T1000 (cell line): ENCODE measurements around the gene FAXDC2.
"Not testable (repeated sequence)": the region's sequence is repeated elsewhere in the genome, so short reads cannot be mapped to it uniquely, and the experiment has no call there.

ENCODE experiments used
- DNase-seq: peaks from one replicate; lab custom pipeline; 2025; ENCODE audit warnings: mixed read lengths; lab: John Stamatoyannopoulos, UW

FAXDC2 gene

GRCh38 chr5:154861946-154862345 is 11.5 kb upstream of the FAXDC2 start:
- DNase-seq = no peak

GRCh38 chr5:154860765-154861164 is 10.4 kb upstream of the FAXDC2 start:
- no peak for DNase-seq

DNA sequence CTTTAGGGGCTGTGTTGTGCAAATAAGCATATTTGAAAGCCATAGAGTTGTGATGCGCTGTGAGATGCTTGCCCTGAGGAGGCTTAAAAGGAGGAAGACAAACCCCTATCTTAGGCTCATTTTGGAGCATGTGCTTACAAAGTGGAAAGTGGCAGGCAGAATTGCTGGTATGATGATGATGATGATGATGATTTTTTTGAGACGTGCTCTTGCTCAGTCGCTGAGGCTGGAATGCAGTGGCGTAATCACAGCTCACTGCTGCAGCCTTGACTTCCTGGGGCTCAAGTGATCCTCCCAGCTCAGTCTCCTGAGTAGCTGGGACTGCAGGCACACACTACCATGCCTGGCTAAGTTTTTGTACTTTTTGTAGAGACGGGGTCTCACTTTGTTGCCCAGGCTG is 9.7 kb upstream of the FAXDC2 start:
- DNase-seq = no peak

DNA sequence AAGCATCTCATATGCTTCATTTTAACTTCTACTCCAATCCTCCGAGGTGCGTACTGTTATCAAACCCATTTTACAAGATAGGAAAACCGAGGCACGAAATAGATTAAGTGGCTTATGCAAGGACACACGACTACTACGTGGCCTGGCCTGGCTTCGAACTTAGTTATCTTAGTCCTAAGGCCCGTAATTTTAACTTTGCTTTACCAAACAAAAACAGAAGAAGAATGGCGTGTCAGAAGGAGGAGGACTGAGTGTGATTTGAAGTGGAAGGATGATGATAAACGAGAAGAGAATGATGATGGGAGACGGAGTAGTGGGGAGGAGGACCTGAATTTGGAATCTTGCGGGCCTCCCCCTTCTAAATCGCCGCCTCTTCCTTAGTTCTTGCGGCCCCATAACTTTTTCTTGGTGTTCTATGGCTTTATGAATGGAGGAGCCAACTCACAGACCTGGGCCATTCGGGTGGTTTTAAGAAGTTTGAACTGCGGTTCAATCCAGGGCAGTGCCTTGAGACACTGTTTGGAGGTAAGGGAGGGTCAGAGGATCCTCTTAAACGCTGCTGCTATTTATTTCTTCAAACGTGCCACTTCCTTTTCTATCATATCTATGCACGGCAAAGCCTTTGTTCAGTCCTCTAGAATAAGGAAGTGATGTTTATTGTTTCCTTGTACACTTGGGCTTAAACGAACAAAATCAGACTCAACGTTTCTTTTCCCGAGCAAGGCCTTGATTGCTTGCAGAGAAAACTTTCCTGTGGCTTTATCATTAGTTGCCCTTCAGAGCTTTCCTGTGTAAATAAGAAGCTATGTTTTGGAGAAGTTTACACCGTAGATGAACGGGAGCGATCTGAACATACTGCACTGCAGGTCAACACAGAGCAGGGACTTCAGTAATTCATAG is 8.8 kb upstream of the FAXDC2 start:
- DNase-seq = no peak

DNA sequence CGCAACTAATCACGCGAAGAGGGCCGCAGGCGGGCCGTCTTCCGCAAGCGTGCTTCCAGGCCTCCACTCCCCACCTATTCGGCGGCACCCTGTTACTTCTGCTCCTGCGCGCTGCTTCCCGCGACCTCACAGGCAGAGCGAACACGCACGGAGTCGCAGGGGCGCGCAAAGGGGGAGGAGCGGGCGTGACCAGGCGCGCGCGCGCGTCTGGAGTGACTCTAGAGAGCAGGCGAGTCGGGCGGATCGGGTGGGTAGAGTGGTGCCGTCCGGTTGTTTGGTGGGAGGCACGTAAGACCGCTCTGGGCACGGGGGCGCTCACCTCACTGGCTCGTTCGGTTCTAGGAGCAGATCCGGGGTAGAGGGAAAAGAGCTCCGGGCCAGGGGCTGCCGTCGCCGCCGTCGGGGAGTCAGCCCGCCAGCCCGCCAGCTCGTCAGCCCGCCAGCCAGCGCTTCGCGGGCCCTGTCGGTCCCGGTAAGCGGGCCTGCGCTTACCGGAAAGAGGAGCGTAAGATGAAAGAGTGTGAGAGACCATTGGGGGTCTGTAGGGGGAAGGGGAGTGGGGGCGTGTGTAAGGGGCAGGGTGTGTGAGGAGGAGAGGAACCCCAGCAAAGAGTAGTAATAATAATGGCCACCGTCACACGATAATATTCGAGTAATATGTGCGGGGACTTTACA is 8.0 kb upstream of the FAXDC2 start, which contains the start of gene CNOT8:
Gene CNOT8, plus strand, starts transcription at position 331 of the 675 bp plus-strand sequence. CDS start 4,652 bp downstream, outside the sequence.
- DNase-seq = peak; percentile 93

GRCh38 chr5:154857530-154858296 is 7.3 kb upstream of the FAXDC2 start:
- DNase-seq = peak; percentile 93

GRCh38 chr5:154851351-154851750 is 948 bp upstream of the FAXDC2 start:
- no peak for DNase-seq

- DNase-seq = no peak
These were observed 607 bp downstream of the FAXDC2 start for GRCh38 chr5:154849791-154850201.

DNA sequence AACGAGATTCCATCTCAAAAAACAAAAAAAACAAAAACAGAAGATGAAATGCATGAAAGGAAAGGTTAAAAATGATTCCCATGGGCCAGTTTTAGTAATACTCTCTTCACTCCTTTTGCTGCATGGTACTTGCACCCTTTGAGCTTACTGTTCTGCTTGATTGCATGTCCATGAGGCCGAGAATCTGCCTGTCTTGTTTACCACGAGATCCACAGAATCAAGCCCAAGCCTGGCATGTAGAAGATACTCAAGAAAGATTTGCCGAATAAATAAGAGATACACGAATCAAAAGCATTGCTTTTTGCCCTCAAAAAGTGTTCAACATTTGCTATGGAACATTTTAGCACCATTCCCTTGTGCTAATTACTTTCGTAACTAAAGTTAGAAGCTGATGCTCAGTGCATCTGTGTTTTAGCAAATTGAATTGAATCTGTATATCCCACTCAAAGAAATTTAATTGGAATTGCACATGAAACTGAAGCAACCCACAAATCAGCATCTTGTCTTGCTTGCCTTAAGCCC is 1.1 kb downstream of the FAXDC2 start:
- no peak for DNase-seq

GRCh38 chr5:154844809-154845208 is 5.6 kb downstream of the FAXDC2 start:
- DNase-seq = no peak

DNA sequence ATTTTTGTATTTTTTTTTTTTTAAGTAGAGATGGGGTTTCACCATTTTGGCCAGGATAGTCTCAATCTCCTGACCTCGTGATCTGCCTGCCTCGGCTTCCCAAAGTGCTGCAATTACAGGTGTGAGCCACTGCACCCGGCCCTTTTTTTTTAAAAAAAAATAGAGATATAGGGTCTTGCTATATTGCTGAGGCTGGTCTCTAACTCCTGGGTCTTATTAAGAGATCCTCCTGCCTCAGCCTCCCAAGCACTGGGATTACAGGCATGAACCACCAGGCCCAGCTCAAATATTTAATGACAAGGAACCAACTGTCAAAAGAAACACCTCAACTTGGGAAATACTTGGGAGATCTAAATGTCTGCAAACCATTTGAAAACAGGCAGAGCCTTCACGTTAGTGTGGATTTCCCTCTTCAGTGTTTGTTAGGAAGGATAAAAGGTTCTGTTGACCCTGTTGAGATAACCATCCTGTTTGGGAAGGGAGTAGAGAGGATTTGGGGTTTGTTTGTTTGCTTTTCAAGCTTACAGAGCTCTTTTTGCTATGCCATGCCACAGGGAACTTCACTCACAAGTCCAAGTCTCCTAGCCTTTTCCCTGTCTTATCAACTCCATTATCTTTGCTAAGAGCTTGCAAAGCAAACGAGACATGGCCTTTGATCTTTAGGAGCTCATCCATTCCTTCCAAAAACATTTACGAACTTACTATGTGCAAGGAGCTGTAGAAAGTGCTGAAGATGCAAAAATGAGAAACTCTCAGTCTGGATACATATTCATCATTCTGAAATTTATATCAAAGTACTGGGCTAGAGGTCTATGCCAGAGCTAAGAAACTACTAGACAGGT is 7.5 kb downstream of the FAXDC2 start:
- no peak for DNase-seq

- DNase-seq = no peak
These were observed 9.1 kb downstream of the FAXDC2 start for GRCh38 chr5:154841273-154841661.

- DNase-seq = no peak
These were observed 9.7 kb downstream of the FAXDC2 start for GRCh38 chr5:154840435-154841272.

GRCh38 chr5:154837009-154837901 is 13.1 kb downstream of the FAXDC2 start:
- DNase-seq = no peak

DNA sequence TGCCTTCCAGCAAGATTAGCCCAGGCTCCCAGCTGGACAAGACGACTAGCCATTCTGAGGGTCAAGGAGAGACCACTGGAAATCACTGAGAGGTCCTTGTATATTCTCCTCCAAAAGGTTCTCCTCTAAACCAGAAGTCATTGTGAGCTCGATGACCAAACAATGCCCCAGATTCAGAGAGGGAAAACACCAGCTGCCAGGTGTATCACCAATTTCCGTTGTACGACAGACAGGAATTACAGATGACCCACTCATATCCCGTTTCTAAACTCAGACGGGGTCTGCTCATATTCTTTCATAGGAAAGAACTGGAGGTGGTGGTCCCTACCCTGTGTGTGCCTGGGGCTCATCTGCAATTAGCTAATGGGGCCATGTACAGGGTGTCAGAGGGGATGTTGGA is 14.2 kb downstream of the FAXDC2 start:
- DNase-seq = no peak

GRCh38 chr5:154835701-154836052 is 14.7 kb downstream of the FAXDC2 start:
- not testable (repeated sequence) for DNase-seq

GRCh38 chr5:154834053-154834452 is 16.4 kb downstream of the FAXDC2 start:
- no peak for DNase-seq

- not testable (repeated sequence) for DNase-seq
These were observed 17.6 kb downstream of the FAXDC2 start for GRCh38 chr5:154832804-154833203.

DNA sequence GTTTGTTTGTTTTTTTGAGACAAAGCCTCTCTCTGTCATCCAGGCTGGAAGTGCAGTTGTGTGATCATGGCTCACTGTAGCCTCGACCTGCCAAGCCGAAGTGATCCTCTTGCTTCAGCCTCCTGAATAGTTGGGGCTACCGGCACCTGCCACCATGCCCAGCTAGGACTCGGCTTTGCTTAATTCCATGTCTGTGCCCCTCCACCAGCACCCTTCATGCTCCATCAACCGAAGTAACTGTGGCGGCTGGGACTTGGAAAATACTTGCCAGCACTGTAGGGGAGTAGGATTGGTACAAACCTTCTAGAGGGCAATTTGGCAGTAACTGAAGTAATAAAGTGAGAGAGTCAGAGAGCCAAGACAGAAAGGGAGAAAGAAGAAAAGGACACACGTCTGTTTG is 19.0 kb downstream of the FAXDC2 start:
- DNase-seq = no peak
